ENCODE data around the gene VPS52. TPM values are rescaled to one million over a fixed set of nuclear protein-coding genes. Genes with fewer than 3 reads are reported as not detected.

The VPS52 gene
- total RNA-seq, 1 experiment from 2014 or later = 47.1 TPM

DNA sequence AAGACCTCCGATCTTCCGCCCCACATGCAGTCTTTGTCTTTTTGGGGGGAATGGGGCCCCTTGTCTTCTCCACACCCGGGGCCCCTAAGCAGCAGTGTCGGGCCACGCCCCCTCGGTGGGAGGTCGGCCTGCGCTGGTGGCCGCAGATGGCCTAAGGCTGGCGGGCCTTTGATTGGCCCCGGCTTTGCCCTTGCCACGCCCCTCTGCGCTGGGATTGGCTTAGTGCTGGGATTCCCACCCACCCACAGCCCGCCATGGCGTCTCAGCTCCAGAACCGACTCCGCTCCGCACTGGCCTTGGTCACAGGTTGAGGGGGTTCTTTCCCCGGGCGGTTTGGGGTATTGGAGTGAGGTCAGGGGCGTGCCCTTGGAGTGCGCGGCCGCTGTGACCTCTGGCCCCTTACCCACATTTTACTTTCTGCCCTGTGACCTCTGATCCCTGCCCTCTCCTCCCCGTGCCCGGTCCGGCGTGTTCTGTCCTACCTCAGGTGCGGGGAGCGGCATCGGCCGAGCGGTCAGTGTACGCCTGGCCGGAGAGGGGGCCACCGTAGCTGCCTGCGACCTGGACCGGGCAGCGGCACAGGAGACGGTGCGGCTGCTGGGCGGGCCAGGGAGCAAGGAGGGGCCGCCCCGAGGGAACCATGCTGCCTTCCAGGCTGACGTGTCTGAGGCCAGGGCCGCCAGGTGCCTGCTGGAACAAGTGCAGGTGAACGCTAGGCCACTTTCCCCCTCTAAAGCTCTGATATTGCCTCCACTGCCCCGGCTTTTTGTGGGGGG lies 67.1 kb downstream of the VPS52 start, which contains the start of gene HSD17B8:
HSD17B8 (plus strand) TSS at position 241 of the 776 bp plus-strand sequence; CDS start at position 255, 14 bp downstream.
- Histone ChIP-seq H3K4me2 (ENCODE audit: insufficient read depth, insufficient read length, low read length) (peak within 1 kb of the TSS; percentile 77), H3T11ph (ENCODE audit: low read length) (no peak within 1 kb of the TSS), H3K23ac (ENCODE audit: insufficient read length, low read depth, low read length) (no peak within 1 kb of the TSS), H4K8ac (replicated peaks; ENCODE audit: insufficient read length, low read depth, low read length) (no peak within 1 kb of the TSS), H3K79me1 (ENCODE audit: insufficient read depth, low read depth, low read length, poor library complexity, severe bottlenecking) (no peaks in the 10 kb centered on the region), H3K9me3 (ENCODE audit: control insufficient read depth, low read depth, low read length) (no peaks in the 10 kb centered on the region), H4K91ac (ENCODE audit: insufficient read length, low read depth, low read length) (no peak within 1 kb of the TSS), H4K5ac (ENCODE audit: insufficient read length, low read depth, low read length) (no peak within 1 kb of the TSS), H2BK120ac (ENCODE audit: low read depth, low read length, poor library complexity, severe bottlenecking) (no peak within 1 kb of the TSS), H2BK12ac (ENCODE audit: insufficient read length, low read depth, low read length) (no peak within 1 kb of the TSS), H2AFZ (ENCODE audit: low read length) (no peak within 1 kb of the TSS), H3K27me3 (ENCODE audit: insufficient read depth, low read length) (peaks cover 23% of the 10 kb centered on the region; the same call in 1 of the 2 replicates), H4K20me1 (ENCODE audit: control insufficient read depth, insufficient read depth, insufficient read length) (no peaks in the 10 kb centered on the region), H3K9ac (ENCODE audit: extremely low read depth, insufficient read length, low read length) (no peak within 1 kb of the TSS), H3K14ac (ENCODE audit: insufficient read depth, low read length) (no peak within 1 kb of the TSS), H3K18ac (ENCODE audit: insufficient read length, low read depth, low read length) (no peak within 1 kb of the TSS), H2BK20ac (ENCODE audit: low read depth, low read length, poor library complexity, severe bottlenecking) (no peak within 1 kb of the TSS), H3K4me1 (ENCODE audit: insufficient read depth, low read length) (peaks cover 11% of the 10 kb centered on the region; the same call in 1 of the 2 replicates), H3K23me2 (ENCODE audit: insufficient read length, low read depth, low read length, poor library complexity, severe bottlenecking) (peaks cover 24% of the 10 kb centered on the region), H3K56ac (ENCODE audit: insufficient read length, low read depth, low read length) (no peak within 1 kb of the TSS), H2BK5ac (ENCODE audit: insufficient read length, low read length) (no peak within 1 kb of the TSS), H2AK5ac (ENCODE audit: insufficient read length, low read length) (no peak within 1 kb of the TSS), H3K4ac (ENCODE audit: low read depth, low read length) (no peak within 1 kb of the TSS), H2BK15ac (ENCODE audit: low read depth, low read length) (no peak within 1 kb of the TSS), H3K27ac (ENCODE audit: insufficient read length, low read depth, low read length) (no peak within 1 kb of the TSS), H3K79me2 (ENCODE audit: insufficient read depth, low read length) (peaks cover 4% of the 10 kb centered on the region; the same call in 1 of the 2 replicates)
- Mint-ChIP-seq H3K27ac (peak within 1 kb of the TSS; percentile 39 to 95 (median 85); a peak in 4 of 7 replicates), H3K27me3 (ENCODE audit: low read depth) (peaks cover 35% of the 10 kb centered on the region), H3K4me1 (peaks cover 43 to 51% of the 10 kb centered on the region in 2 experiments), H3K36me3 (ENCODE audit: insufficient read depth in 1 of 3, low read depth in 3 of 3) (peaks cover 29 to 39% (median 31%) of the 10 kb centered on the region in 3 experiments), H3K4me3 (peak within 1 kb of the TSS; percentile 69 to 95), H3K9me3 (no peaks in the 10 kb centered on the region; a peak in 1 of 5 replicates)
- no CpG with 5 or more reads among the region's 48 CpGs for WGBS (ENCODE audit: extremely low coverage, insufficient read length, low lambda C conversion rate)
- TF ChIP-seq, protein P1, sequence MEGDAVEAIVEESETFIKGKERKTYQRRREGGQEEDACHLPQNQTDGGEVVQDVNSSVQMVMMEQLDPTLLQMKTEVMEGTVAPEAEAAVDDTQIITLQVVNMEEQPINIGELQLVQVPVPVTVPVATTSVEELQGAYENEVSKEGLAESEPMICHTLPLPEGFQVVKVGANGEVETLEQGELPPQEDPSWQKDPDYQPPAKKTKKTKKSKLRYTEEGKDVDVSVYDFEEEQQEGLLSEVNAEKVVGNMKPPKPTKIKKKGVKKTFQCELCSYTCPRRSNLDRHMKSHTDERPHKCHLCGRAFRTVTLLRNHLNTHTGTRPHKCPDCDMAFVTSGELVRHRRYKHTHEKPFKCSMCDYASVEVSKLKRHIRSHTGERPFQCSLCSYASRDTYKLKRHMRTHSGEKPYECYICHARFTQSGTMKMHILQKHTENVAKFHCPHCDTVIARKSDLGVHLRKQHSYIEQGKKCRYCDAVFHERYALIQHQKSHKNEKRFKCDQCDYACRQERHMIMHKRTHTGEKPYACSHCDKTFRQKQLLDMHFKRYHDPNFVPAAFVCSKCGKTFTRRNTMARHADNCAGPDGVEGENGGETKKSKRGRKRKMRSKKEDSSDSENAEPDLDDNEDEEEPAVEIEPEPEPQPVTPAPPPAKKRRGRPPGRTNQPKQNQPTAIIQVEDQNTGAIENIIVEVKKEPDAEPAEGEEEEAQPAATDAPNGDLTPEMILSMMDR (conservative IDR thresholded peaks at IDR 0.05) = no peak
- peak; percentile 95 for DNase-seq
